ENCODE data around the gene CTNNA2.
A peak's percentile ranks its signal among the peaks of the same experiment; 100 is the strongest.

The CTNNA2 gene

GRCh38 chr2:79994161-79994560 is 481.3 kb downstream of the CTNNA2 start:
- Histone ChIP-seq H3K27ac (ENCODE audit: low read depth, low read length) (no peak overlapping the region), H3K4me3 (ENCODE audit: low read depth, low read length) (no peak overlapping the region), H2AFZ (ENCODE audit: low read length, unreplicated experiment) (no peak overlapping the region)

GRCh38 chr2:79994965-79995364 is 482.1 kb downstream of the CTNNA2 start:
- Histone ChIP-seq H3K4me1 (ENCODE audit: control insufficient read depth, insufficient read depth, low read length, unreplicated experiment) (no peaks in the 10 kb centered on the region), H3K36me3 (ENCODE audit: insufficient read depth, low read length) (no peaks in the 10 kb centered on the region), H3K27me3 (ENCODE audit: insufficient read depth, low read length) (no peaks in the 10 kb centered on the region), H3K79me2 (ENCODE audit: control insufficient read depth, insufficient read depth, low read length, unreplicated experiment) (no peaks in the 10 kb centered on the region), H2AFZ (ENCODE audit: low read length, unreplicated experiment) (no peak overlapping the region), H3K27ac (ENCODE audit: low read depth, low read length) (no peak overlapping the region), H3K4me3 (ENCODE audit: low read depth, low read length) (no peak overlapping the region)

More at GRCh38 chr2:79994161-79994560, 481.3 kb downstream of the CTNNA2 start:
- Histone ChIP-seq H3K27me3 (ENCODE audit: insufficient read depth, low read length) (no peaks in the 10 kb centered on the region), H3K4me1 (ENCODE audit: control insufficient read depth, insufficient read depth, low read length, unreplicated experiment) (no peaks in the 10 kb centered on the region), H3K79me2 (ENCODE audit: control insufficient read depth, insufficient read depth, low read length, unreplicated experiment) (no peaks in the 10 kb centered on the region), H3K36me3 (ENCODE audit: insufficient read depth, low read length) (no peaks in the 10 kb centered on the region)

GRCh38 chr2:79996709-79997108 is 483.9 kb downstream of the CTNNA2 start:
- no peaks in the 10 kb centered on the region for H3K27me3 ChIP-seq (ENCODE audit: insufficient read depth, low read length)
- H3K4me3 ChIP-seq (ENCODE audit: low read depth, low read length), result no peak overlapping the region
- no peak overlapping the region for H3K27ac ChIP-seq (ENCODE audit: low read depth, low read length)
- H3K4me1 ChIP-seq (ENCODE audit: control insufficient read depth, insufficient read depth, low read length, unreplicated experiment), result peaks cover 5% of the 10 kb centered on the region
- no peak overlapping the region for H2AFZ ChIP-seq (ENCODE audit: low read length, unreplicated experiment)
- no peaks in the 10 kb centered on the region for H3K36me3 ChIP-seq (ENCODE audit: insufficient read depth, low read length)
- H3K79me2 ChIP-seq (ENCODE audit: control insufficient read depth, insufficient read depth, low read length, unreplicated experiment), result no peaks in the 10 kb centered on the region

- peaks cover 11% of the 10 kb centered on the region for H3K4me1 ChIP-seq (ENCODE audit: control insufficient read depth, insufficient read depth, low read length, unreplicated experiment)
- no peaks in the 10 kb centered on the region for H3K27me3 ChIP-seq (ENCODE audit: insufficient read depth, low read length)
- H3K36me3 ChIP-seq (ENCODE audit: insufficient read depth, low read length), result no peaks in the 10 kb centered on the region
- H3K79me2 ChIP-seq (ENCODE audit: control insufficient read depth, insufficient read depth, low read length, unreplicated experiment), result no peaks in the 10 kb centered on the region
- no peak overlapping the region for H2AFZ ChIP-seq (ENCODE audit: low read length, unreplicated experiment)
- no peak overlapping the region for H3K4me3 ChIP-seq (ENCODE audit: low read depth, low read length)
- H3K27ac ChIP-seq (ENCODE audit: low read depth, low read length), result peak overlapping the region; percentile 49
These were observed 488.9 kb downstream of the CTNNA2 start for GRCh38 chr2:80001701-80002101.

GRCh38 chr2:80002112-80002511 is 489.3 kb downstream of the CTNNA2 start:
- no peaks in the 10 kb centered on the region for H3K27me3 ChIP-seq (ENCODE audit: insufficient read depth, low read length)
- peaks cover 11% of the 10 kb centered on the region for H3K4me1 ChIP-seq (ENCODE audit: control insufficient read depth, insufficient read depth, low read length, unreplicated experiment)
- no peaks in the 10 kb centered on the region for H3K79me2 ChIP-seq (ENCODE audit: control insufficient read depth, insufficient read depth, low read length, unreplicated experiment)
- H2AFZ ChIP-seq (ENCODE audit: low read length, unreplicated experiment), result no peak overlapping the region
- no peaks in the 10 kb centered on the region for H3K36me3 ChIP-seq (ENCODE audit: insufficient read depth, low read length)
- H3K27ac ChIP-seq (ENCODE audit: low read depth, low read length), result peak overlapping the region; percentile 49
- H3K4me3 ChIP-seq (ENCODE audit: low read depth, low read length), result no peak overlapping the region

GRCh38 chr2:80002568-80003157 is 489.8 kb downstream of the CTNNA2 start:
- Histone ChIP-seq H3K4me3 (ENCODE audit: low read depth, low read length) (no peak overlapping the region), H3K4me1 (ENCODE audit: control insufficient read depth, insufficient read depth, low read length, unreplicated experiment) (peaks cover 11% of the 10 kb centered on the region), H3K27ac (ENCODE audit: low read depth, low read length) (peak overlapping the region; percentile 49; the same call in 1 of the 2 replicates), H3K36me3 (ENCODE audit: insufficient read depth, low read length) (no peaks in the 10 kb centered on the region), H3K79me2 (ENCODE audit: control insufficient read depth, insufficient read depth, low read length, unreplicated experiment) (no peaks in the 10 kb centered on the region), H3K27me3 (ENCODE audit: insufficient read depth, low read length) (no peaks in the 10 kb centered on the region), H2AFZ (ENCODE audit: low read length, unreplicated experiment) (no peak overlapping the region)

- Histone ChIP-seq H3K27ac (ENCODE audit: low read depth, low read length) (no peak overlapping the region), H2AFZ (ENCODE audit: low read length, unreplicated experiment) (no peak overlapping the region), H3K79me2 (ENCODE audit: control insufficient read depth, insufficient read depth, low read length, unreplicated experiment) (no peaks in the 10 kb centered on the region), H3K27me3 (ENCODE audit: insufficient read depth, low read length) (no peaks in the 10 kb centered on the region), H3K4me3 (ENCODE audit: low read depth, low read length) (no peak overlapping the region), H3K4me1 (ENCODE audit: control insufficient read depth, insufficient read depth, low read length, unreplicated experiment) (no peaks in the 10 kb centered on the region), H3K36me3 (ENCODE audit: insufficient read depth, low read length) (no peaks in the 10 kb centered on the region)
These were observed 495.1 kb downstream of the CTNNA2 start for GRCh38 chr2:80007777-80008503.

GRCh38 chr2:80008596-80008995 is 495.7 kb downstream of the CTNNA2 start:
- no peaks in the 10 kb centered on the region for H3K36me3 ChIP-seq (ENCODE audit: insufficient read depth, low read length)
- no peak overlapping the region for H2AFZ ChIP-seq (ENCODE audit: low read length, unreplicated experiment)
- H3K4me3 ChIP-seq (ENCODE audit: low read depth, low read length), result no peak overlapping the region
- no peaks in the 10 kb centered on the region for H3K4me1 ChIP-seq (ENCODE audit: control insufficient read depth, insufficient read depth, low read length, unreplicated experiment)
- no peaks in the 10 kb centered on the region for H3K27me3 ChIP-seq (ENCODE audit: insufficient read depth, low read length)
- H3K27ac ChIP-seq (ENCODE audit: low read depth, low read length), result no peak overlapping the region
- no peaks in the 10 kb centered on the region for H3K79me2 ChIP-seq (ENCODE audit: control insufficient read depth, insufficient read depth, low read length, unreplicated experiment)

GRCh38 chr2:80009211-80009610 is 496.4 kb downstream of the CTNNA2 start:
- H3K4me3 ChIP-seq (ENCODE audit: low read depth, low read length), result no peak overlapping the region
- H3K27ac ChIP-seq (ENCODE audit: low read depth, low read length), result no peak overlapping the region
- H3K79me2 ChIP-seq (ENCODE audit: control insufficient read depth, insufficient read depth, low read length, unreplicated experiment), result no peaks in the 10 kb centered on the region
- no peaks in the 10 kb centered on the region for H3K36me3 ChIP-seq (ENCODE audit: insufficient read depth, low read length)
- no peak overlapping the region for H2AFZ ChIP-seq (ENCODE audit: low read length, unreplicated experiment)
- no peaks in the 10 kb centered on the region for H3K27me3 ChIP-seq (ENCODE audit: insufficient read depth, low read length)
- H3K4me1 ChIP-seq (ENCODE audit: control insufficient read depth, insufficient read depth, low read length, unreplicated experiment), result no peaks in the 10 kb centered on the region

GRCh38 chr2:80012061-80012460 is 499.2 kb downstream of the CTNNA2 start:
- Histone ChIP-seq H3K27me3 (ENCODE audit: insufficient read depth, low read length) (no peaks in the 10 kb centered on the region), H3K4me1 (ENCODE audit: control insufficient read depth, insufficient read depth, low read length, unreplicated experiment) (peaks cover 4% of the 10 kb centered on the region), H3K36me3 (ENCODE audit: insufficient read depth, low read length) (no peaks in the 10 kb centered on the region), H3K79me2 (ENCODE audit: control insufficient read depth, insufficient read depth, low read length, unreplicated experiment) (no peaks in the 10 kb centered on the region), H2AFZ (ENCODE audit: low read length, unreplicated experiment) (no peak overlapping the region), H3K4me3 (ENCODE audit: low read depth, low read length) (no peak overlapping the region), H3K27ac (ENCODE audit: low read depth, low read length) (no peak overlapping the region)

GRCh38 chr2:80014637-80015036 is 501.8 kb downstream of the CTNNA2 start:
- no peak overlapping the region for H3K4me3 ChIP-seq (ENCODE audit: low read depth, low read length)
- H3K27me3 ChIP-seq (ENCODE audit: insufficient read depth, low read length), result no peaks in the 10 kb centered on the region
- no peaks in the 10 kb centered on the region for H3K36me3 ChIP-seq (ENCODE audit: insufficient read depth, low read length)
- H3K27ac ChIP-seq (ENCODE audit: low read depth, low read length), result no peak overlapping the region
- H3K4me1 ChIP-seq (ENCODE audit: control insufficient read depth, insufficient read depth, low read length, unreplicated experiment), result peaks cover 4% of the 10 kb centered on the region
- no peak overlapping the region for H2AFZ ChIP-seq (ENCODE audit: low read length, unreplicated experiment)
- no peaks in the 10 kb centered on the region for H3K79me2 ChIP-seq (ENCODE audit: control insufficient read depth, insufficient read depth, low read length, unreplicated experiment)

Data from ACC112 (cell line).